NCI-H2029 treated with DMSO at 0.1 percent for 48 hours (cell line): ENCODE results near the gene PPFIBP2.

Experiments used
- DNase-seq: peaks from one replicate; lab custom pipeline; 2025; lab: John Stamatoyannopoulos, UW

The PPFIBP2 gene

GRCh38 chr11:7525424-7525823 is 11.6 kb downstream of the PPFIBP2 start:
- no peak for DNase-seq

DNA sequence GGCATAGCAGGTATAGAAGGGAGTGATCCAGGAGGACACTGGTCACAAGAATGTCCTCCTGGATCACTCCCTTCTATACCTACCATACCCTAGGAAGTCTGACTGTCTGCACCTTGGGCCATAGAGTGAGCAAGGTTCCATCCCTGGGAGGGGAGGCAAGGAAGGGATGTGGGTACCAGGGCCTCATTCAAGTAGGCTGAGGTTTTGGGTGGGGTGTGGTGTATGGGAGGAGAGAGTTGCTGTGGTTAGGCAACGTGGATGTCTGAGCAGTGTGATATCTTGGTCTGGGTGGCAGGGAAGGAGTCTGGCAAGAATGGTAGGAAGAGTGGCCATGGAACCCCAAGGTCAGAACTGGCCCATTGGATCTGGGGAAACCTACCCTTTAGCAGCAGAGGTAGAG is 13.2 kb downstream of the PPFIBP2 start:
- DNase-seq, result no peak

DNA sequence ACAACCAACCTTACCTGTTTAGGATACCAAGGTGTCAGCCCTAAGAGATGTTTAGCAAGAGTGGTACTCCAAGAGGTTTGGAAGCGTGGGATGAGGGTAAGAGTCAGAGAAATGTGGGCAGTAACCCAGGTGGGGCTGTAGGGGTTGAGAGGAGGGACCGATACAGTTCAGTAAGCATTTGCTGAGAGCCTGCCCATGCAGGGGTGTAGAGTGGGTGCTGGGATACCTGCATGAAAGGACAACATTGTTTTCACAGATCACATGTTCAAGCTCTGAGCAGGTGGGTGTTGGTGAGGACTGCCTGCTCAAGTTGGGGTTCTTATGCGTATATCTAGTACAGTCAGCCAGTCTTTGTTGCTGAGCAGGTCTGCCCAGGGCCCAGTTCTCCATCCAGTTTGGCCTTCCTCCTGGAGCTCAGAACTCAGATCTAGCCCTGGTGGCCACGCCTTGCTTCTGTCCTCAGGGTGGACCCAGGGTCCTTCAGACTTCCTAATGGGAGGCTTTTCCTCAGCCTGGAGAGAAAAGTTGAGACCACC is 14.8 kb downstream of the PPFIBP2 start:
- DNase-seq, result no peak

- no peak for DNase-seq
Measured at GRCh38 chr11:7530013-7530640, 16.3 kb downstream of the PPFIBP2 start.

DNA sequence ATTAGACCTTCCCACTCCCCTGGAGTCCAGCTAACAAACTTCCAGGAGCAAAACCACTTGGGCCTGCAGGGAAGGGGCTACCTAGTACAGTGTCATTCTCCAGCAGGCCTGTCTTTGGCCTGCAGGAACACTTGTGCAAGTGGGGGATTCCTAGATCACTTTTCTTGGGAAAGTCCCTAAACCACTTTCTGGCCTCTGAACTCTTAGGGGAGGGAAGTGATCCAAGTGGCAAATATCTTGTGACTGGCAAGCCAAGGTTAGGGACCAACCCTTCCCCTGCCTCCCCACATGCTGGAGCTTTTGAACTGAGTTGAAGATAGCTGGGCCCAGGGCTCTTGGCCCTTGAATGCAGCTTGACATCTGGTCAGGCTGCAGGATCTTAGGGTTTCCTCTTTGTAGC is 17.2 kb downstream of the PPFIBP2 start:
- no peak for DNase-seq

- no peak for DNase-seq
Measured at GRCh38 chr11:7532405-7533145, 18.8 kb downstream of the PPFIBP2 start.

GRCh38 chr11:7533199-7534041 is 19.6 kb downstream of the PPFIBP2 start:
- DNase-seq, result peak; percentile 41

- no peak for DNase-seq
Measured at GRCh38 chr11:7534042-7534378, 20.2 kb downstream of the PPFIBP2 start.

GRCh38 chr11:7536100-7536499 is 22.3 kb downstream of the PPFIBP2 start:
- DNase-seq, result no peak

- DNase-seq, result peak; percentile 60
Measured at GRCh38 chr11:7537265-7537664, 23.5 kb downstream of the PPFIBP2 start.

- DNase-seq, result no peak
Measured at GRCh38 chr11:7538031-7538430, 24.2 kb downstream of the PPFIBP2 start.

GRCh38 chr11:7538466-7539454 is 25.0 kb downstream of the PPFIBP2 start:
- DNase-seq, result no peak

DNA sequence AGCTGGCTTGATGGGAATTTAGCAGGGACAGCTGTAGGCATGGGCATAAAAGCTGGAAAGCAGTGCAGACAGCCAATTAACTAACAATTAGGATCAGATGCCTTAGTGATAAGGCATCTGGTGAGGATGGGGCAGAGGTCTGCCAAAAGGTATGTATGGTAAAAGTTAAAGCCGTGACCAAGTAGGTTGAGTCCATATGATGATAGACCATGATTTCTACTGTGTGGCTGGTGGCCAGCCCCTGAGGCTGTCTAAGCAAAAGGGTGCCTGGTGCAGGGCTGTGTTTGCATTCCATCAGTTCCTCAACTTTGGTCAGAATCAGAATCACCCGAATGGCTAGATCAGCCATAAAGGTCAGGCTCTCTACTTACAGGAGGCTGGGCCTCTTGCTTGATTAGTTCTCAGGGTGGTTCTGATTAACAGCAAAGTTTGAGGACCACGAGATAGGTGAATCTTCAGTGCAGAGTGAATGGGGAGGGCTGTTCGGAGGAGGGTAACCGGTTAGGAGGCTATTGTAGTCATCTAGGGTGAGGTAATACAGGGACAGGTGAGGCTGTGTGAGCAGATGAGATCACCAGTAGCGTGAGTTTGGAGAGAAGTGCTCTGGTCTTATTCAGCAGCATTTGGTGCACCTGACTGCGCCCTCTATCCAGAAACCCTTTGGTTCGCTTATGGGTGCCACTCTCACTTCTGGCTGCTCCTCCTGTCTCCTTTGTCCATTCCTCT is 27.2 kb downstream of the PPFIBP2 start:
- peak; percentile 63 for DNase-seq

DNA sequence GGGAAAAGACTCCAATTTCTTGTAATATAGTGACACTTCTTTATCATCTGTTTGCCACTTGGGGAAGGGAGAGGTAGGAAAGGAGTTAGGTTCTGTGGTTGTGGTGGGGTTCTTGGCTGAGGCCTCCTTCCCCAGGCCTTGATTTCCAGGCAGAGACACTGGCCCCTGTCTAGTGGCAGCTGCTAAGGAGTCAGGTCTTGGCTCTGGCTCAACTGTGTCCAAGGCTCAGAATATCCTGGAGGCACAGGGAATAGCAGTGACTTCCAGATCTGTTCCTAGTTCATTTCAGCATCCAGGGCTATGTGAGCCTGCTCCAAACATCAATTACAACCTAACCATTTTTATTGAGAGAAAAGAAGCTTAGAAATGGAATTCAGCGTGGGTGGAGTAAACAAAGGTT is 29.5 kb downstream of the PPFIBP2 start:
- DNase-seq, result no peak

GRCh38 chr11:7544021-7544420 is 30.2 kb downstream of the PPFIBP2 start:
- DNase-seq, result no peak

GRCh38 chr11:7545611-7546010 is 31.8 kb downstream of the PPFIBP2 start:
- DNase-seq, result no peak

DNA sequence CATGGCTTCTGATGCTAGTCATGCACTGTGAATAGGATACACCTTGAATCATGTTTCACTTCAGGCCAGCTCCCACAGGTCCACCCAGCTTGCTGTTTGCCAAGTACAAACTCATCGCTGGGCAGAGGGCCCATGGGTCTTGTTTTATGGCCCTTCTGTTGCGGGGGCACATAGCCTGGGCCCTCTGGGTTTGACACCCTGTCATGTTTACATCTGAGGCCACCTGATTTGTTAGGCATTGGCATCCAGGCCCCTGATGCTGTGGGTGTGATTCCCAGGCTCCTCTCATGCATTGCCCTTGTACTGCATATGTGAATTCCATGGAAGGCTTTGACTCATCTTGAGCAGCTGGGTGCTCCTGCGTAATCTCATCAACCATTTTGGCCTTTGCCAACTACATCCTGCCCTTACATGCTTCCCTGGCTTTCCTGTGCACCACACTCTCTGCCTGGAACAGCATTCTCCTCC is 32.6 kb downstream of the PPFIBP2 start:
- no peak for DNase-seq

- no peak for DNase-seq
Measured at GRCh38 chr11:7547687-7548086, 33.9 kb downstream of the PPFIBP2 start.

- no peak for DNase-seq
Measured at GRCh38 chr11:7548659-7549274, 35.0 kb downstream of the PPFIBP2 start.

GRCh38 chr11:7549681-7550080 is 35.9 kb downstream of the PPFIBP2 start:
- no peak for DNase-seq
